ENCODE measurements around the gene PDE1A.

DNA sequence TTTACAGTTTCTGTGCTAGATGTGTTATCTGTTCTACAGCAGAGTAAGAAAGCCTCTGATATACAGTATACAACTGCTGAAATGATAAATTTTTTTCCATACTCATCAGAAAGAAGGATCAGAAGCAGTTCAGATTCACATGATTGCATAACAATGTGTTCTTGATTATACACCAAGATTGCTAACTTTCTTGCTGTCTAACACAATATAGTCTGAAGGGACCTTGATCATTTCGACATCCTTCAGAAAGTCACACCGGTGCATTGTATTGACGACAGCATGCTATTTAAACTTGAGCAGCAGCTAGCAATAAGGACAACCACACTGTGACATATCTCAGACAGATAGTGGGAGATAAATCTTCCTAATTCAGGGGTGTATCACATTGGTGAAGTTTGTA, 127.2 kb downstream of the PDE1A start:
- no peak for TF ChIP-seq POLR2A (IDR thresholded peaks at IDR 0.05)
- TF ChIP-seq, protein P1, sequence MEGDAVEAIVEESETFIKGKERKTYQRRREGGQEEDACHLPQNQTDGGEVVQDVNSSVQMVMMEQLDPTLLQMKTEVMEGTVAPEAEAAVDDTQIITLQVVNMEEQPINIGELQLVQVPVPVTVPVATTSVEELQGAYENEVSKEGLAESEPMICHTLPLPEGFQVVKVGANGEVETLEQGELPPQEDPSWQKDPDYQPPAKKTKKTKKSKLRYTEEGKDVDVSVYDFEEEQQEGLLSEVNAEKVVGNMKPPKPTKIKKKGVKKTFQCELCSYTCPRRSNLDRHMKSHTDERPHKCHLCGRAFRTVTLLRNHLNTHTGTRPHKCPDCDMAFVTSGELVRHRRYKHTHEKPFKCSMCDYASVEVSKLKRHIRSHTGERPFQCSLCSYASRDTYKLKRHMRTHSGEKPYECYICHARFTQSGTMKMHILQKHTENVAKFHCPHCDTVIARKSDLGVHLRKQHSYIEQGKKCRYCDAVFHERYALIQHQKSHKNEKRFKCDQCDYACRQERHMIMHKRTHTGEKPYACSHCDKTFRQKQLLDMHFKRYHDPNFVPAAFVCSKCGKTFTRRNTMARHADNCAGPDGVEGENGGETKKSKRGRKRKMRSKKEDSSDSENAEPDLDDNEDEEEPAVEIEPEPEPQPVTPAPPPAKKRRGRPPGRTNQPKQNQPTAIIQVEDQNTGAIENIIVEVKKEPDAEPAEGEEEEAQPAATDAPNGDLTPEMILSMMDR (IDR thresholded peaks at IDR 0.05) = no peak
